OCI-LY1 (cell line): ENCODE measurements around the gene NR5A1.

ENCODE experiments used
- H2AFZ ChIP-seq: fragments of 200-600 bp; sonication (generic), shearing (Covaris generic); 2 replicates; pipeline ENCODE4 v1.6.0; 2014; ENCODE audit warnings: antibody characterized with exemption, mild to moderate bottlenecking, low read length
- H3F3A ChIP-seq: fragments of 200-600 bp; sonication (generic), shearing (Covaris generic); 2 replicates; pipeline ENCODE4 v1.6.0; 2014; ENCODE audit warnings: mild to moderate bottlenecking, antibody characterized with exemption, low read length, moderate library complexity; ENCODE audit not compliant: insufficient read depth
- H3K27ac ChIP-seq: fragments of 200-600 bp; sonication (generic); 2 replicates; pipeline ENCODE4 v1.5.1; 2014; ENCODE audit warnings: low read length, mixed run types, mild to moderate bottlenecking, low read depth; ENCODE audit not compliant: poor library complexity, severe bottlenecking
- H3K27me3 ChIP-seq: fragments of 200-600 bp; sonication (generic); 2 replicates; pipeline ENCODE4 v1.6.0; 2014; ENCODE audit warnings: antibody characterized with exemption, mild to moderate bottlenecking, low read length, moderate library complexity; ENCODE audit not compliant: insufficient read depth
- H3K36me3 ChIP-seq: fragments of 200-600 bp; sonication (generic); 2 replicates; pipeline ENCODE4 v1.6.1; 2014; ENCODE audit warnings: mild to moderate bottlenecking, antibody characterized with exemption, low read length, moderate library complexity, mixed read lengths; ENCODE audit not compliant: insufficient read depth
- H3K4me1 ChIP-seq: fragments of 200-600 bp; sonication (generic); 2 replicates; pipeline ENCODE4 v1.5.1; 2014; ENCODE audit warnings: mild to moderate bottlenecking, low read length, moderate library complexity; ENCODE audit not compliant: insufficient read depth, severe bottlenecking
- H3K4me2 ChIP-seq: fragments of 200-600 bp; sonication (generic), shearing (Covaris generic); 2 replicates; pipeline ENCODE4 v1.6.1; 2014; ENCODE audit warnings: low read length
- H3K4me3 ChIP-seq: fragments of 200-600 bp; sonication (generic); 2 replicates; pipeline ENCODE4 v1.5.1; 2014; ENCODE audit warnings: low read length, low read depth, mild to moderate bottlenecking, mixed read lengths; ENCODE audit not compliant: poor library complexity, severe bottlenecking
- H3K79me2 ChIP-seq: fragments of 200-600 bp; shearing (Covaris generic); 2 replicates; pipeline ENCODE4 v1.6.1; 2016; ENCODE audit warnings: mixed run types, low read length, mixed read lengths; ENCODE audit not compliant: insufficient read depth
- H3K9ac ChIP-seq: fragments of 200-600 bp; sonication (generic), shearing (Covaris generic); 2 replicates; pipeline ENCODE4 v1.6.1; 2014; ENCODE audit warnings: mild to moderate bottlenecking, low read length, mixed read lengths
- H3K9me2 ChIP-seq: fragments of 200-600 bp; sonication (generic), shearing (Covaris generic); 2 replicates; pipeline ENCODE4 v1.6.1; 2014; ENCODE audit warnings: low read depth, mild to moderate bottlenecking, low read length, mixed read lengths
- H3K9me3 ChIP-seq: fragments of 200-600 bp; shearing (Covaris generic); 2 replicates; pipeline ENCODE4 v1.6.1; 2014; ENCODE audit warnings: low read length, mixed read lengths
- H4K20me1 ChIP-seq: fragments of 200-600 bp; sonication (generic), shearing (Covaris generic); 2 replicates; pipeline ENCODE4 v1.6.0; 2016; ENCODE audit warnings: mild to moderate bottlenecking, low read length; ENCODE audit not compliant: insufficient read depth
- CTCF ChIP-seq: fragments of 200-600 bp; sonication (generic), shearing (Covaris generic); IDR thresholded peaks from 2 replicates; pipeline ENCODE4 v1.5.1; 2017; ENCODE audit warnings: mild to moderate bottlenecking, antibody characterized with exemption, low read length, moderate library complexity, mixed read lengths
- EZH2 ChIP-seq: fragments of 200-600 bp; sonication (generic), shearing (Covaris generic); IDR thresholded peaks from 2 replicates; pipeline ENCODE4 v1.8.0; 2017; ENCODE audit warnings: borderline replicate concordance, mixed run types, mild to moderate bottlenecking, antibody characterized with exemption, low read length, moderate library complexity, mixed read lengths

The NR5A1 gene

GRCh38 chr9:124505901-124506346 is 1.3 kb downstream of the NR5A1 start:
- H3K79me2 ChIP-seq = no peaks in the 10 kb centered on the region
- no peaks in the 10 kb centered on the region for H3K36me3 ChIP-seq
- H2AFZ ChIP-seq = no peak overlapping the region
- no peaks in the 10 kb centered on the region; the same call in 1 of the 2 replicates for H3K27me3 ChIP-seq
- no peak overlapping the region for H3K4me3 ChIP-seq
- H4K20me1 ChIP-seq = no peaks in the 10 kb centered on the region
- TF ChIP-seq CTCF (no peak), EZH2 (no peak)
- no peaks in the 10 kb centered on the region for H3F3A ChIP-seq
- H3K4me1 ChIP-seq = no peaks in the 10 kb centered on the region
- H3K9ac ChIP-seq = no peak overlapping the region
- no peaks in the 10 kb centered on the region for H3K9me3 ChIP-seq
- no peak overlapping the region for H3K4me2 ChIP-seq
- H3K27ac ChIP-seq = no peak overlapping the region
- H3K9me2 ChIP-seq = no peaks in the 10 kb centered on the region

DNA sequence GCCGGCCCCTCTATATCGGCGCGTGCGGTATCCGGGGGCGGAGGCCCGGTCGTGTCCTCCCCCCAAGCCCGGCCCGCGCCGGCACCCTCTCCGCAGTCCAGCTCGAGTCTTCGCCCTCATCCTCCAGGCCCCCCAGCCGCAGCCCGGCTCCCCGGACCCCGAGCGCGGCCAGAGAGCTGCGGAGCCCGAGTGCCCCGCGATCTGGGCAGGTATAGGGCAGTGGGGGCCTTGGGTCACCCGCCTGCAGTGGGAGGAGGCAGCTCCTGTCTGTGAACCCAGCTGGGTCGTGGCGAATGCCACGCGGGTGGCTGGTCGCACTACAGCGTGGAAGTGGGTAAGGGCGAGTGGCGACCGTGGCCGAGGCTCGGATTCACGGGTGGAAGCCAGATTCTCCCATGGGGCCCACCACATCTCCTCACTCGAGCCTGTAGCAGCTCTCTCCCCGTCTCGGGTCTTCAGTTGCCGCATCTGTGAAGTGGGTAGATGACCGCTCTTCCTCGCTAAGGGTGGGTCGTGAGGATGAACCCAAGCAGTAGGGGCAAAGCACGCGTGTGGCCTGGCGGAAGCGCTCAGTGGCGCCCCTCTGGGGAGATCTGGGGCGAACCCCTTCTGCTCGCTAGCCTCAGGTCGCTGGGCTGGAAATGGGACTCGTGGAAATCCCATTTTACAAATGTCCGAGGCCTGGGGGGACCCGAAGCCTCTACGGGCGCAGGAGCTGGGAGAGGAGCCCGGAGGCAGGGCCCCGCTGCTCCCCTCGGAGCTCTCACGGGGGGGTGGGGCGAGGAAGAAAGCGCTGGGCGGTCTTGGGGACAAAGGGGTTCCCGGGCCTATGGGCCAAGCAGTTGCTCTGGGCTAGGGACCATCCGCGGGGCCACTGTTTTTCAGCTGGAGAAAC is 1.9 kb downstream of the NR5A1 start:
- Histone ChIP-seq H3K4me3 (no peak overlapping the region), H3K4me2 (no peak overlapping the region), H3K9ac (no peak overlapping the region), H2AFZ (no peak overlapping the region), H3K9me2 (no peaks in the 10 kb centered on the region), H3K27ac (no peak overlapping the region), H3K4me1 (no peaks in the 10 kb centered on the region), H3K9me3 (no peaks in the 10 kb centered on the region), H3K79me2 (no peaks in the 10 kb centered on the region), H3K36me3 (no peaks in the 10 kb centered on the region), H3F3A (no peaks in the 10 kb centered on the region), H4K20me1 (no peaks in the 10 kb centered on the region), H3K27me3 (no peaks in the 10 kb centered on the region; the same call in 1 of the 2 replicates)
- TF ChIP-seq EZH2 = no peak
- TF ChIP-seq CTCF = no peak; the same call in 1 of the 2 replicates

GRCh38 chr9:124504530-124505005 is 2.6 kb downstream of the NR5A1 start:
- Histone ChIP-seq H3K9me2 (no peaks in the 10 kb centered on the region), H3K4me3 (no peak overlapping the region), H3K9me3 (no peaks in the 10 kb centered on the region), H4K20me1 (no peaks in the 10 kb centered on the region), H3K79me2 (no peaks in the 10 kb centered on the region), H2AFZ (no peak overlapping the region), H3K27me3 (no peaks in the 10 kb centered on the region; the same call in 1 of the 2 replicates), H3F3A (no peaks in the 10 kb centered on the region), H3K9ac (no peak overlapping the region), H3K4me2 (no peak overlapping the region), H3K36me3 (no peaks in the 10 kb centered on the region), H3K4me1 (no peaks in the 10 kb centered on the region), H3K27ac (no peak overlapping the region)
- TF ChIP-seq CTCF (no peak), EZH2 (no peak)
